Right ventricle myocardium superior (tissue), 1 donor: ENCODE results near the gene RNF7. TPM values are rescaled to one million over a fixed set of nuclear protein-coding genes. Genes with fewer than 3 reads are reported as not detected.

Experiments
- ATAC-seq: fragments of 200-7000 bp; cut with Tn5 transposase; one replicate; pipeline ENCODE4 v1.9.1; 2020; ENCODE audit warnings: mild to moderate bottlenecking; ENCODE audit not compliant: poor library complexity
- DNase-seq: peaks from one replicate; pipeline ENCODE4 v3.0.0-alpha.2; 2020
- intact Hi-C: fragments of 100-400 bp; cut with DNase I; formaldehyde crosslinking; loops from one replicate; pipeline ENCODE4 v1.11.2; 2022
- total RNA-seq: library from RNA; stranded (reverse); fragmentation: NEBNext Ultra II Directional; extraction: Animal tissue kit (Norgen Biotek cat#: 25700); gene quantifications from one replicate; pipeline ENCODE4 v1.2.1, GENCODE V29; 2021
- donor health status: DM: no; HTN: yes; CAD: no; lungs with severe emphysema.

Gene RNF7
- total RNA-seq, 1 donor from 2014 or later, result 87.4 TPM

DNA sequence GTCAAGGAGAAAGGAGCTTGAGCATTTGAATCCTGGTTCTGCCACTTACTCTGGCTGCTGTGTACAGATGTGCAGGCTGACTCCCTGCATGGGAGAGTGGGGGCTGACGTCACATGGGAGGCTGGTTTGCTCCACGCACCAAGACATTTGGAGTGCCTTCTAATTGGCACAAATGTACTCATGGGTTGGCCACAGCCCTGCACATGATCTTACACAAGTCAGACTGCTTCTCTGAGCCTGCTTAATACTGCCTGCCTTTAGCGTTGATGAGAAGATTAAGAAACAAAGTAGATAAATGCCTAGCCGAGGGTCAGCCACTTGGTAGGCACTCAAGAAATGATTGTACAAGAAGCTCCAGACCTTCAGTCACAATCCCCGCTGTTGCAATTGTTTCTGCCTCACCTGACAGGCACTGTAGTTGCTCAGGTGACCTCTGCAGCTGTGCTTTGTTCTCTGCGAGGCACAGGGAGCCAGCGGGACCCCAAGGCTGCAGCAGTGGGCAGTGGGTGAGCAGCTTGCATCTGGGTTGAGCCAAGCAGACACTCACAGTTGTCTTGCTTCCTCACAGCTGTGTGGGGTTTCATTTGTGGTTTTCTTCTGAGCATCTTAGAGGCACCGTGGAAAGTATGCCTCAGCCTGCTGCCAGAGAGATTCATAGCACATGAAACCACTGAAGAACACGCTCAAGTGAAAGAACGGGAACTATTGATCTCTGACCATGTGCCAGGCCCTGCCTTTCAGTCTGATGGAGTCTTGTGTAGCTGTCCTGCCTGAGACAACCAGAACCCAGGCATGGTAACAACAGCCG is 58.2 kb downstream of the RNF7 start:
- intact Hi-C loops, result no loop called here
- DNase-seq (peak; percentile 82), ATAC-seq (peak; percentile 77)

Other genes with a start within 250 kb of the RNF7 start
- not detected for gene GRK7, start 25.1 kb downstream of the RNF7 start, total RNA-seq
- 32.9 TPM for gene ATP1B3, start 138.3 kb downstream of the RNF7 start, total RNA-seq